Duodenal mucosa (tissue), 2 donors: ENCODE results near the gene UBL3.

Experiments used
- H3K27ac ChIP-seq: one replicate; pipeline ENCODE4 v1.7.0; 2013; ENCODE audit warnings: low read depth, low read length
- H3K27me3 ChIP-seq, 2 donors: one replicate each; pipeline ENCODE4 v1.7.0; 2013; ENCODE audit warnings: low read length in 2 of 2, control low read depth in 1 of 2; ENCODE audit not compliant: insufficient read depth in 2 of 2, control insufficient read depth in 1 of 2
- H3K36me3 ChIP-seq, 2 donors: one replicate each; pipeline ENCODE4 v1.7.0; 2013; ENCODE audit warnings: low read length in 2 of 2, control low read depth in 1 of 2; ENCODE audit not compliant: insufficient read depth in 2 of 2, control insufficient read depth in 1 of 2
- H3K4me1 ChIP-seq, 2 donors: one replicate each; pipeline ENCODE4 v1.7.0; 2013; ENCODE audit warnings: low read length in 2 of 2, control low read depth in 1 of 2; ENCODE audit not compliant: insufficient read depth in 2 of 2, control insufficient read depth in 1 of 2
- H3K4me3 ChIP-seq, 2 donors: one replicate each; pipeline ENCODE4 v1.7.0; 2013; ENCODE audit warnings: low read length in 2 of 2, low read depth in 1 of 2
- H3K9ac ChIP-seq, 2 donors: one replicate each; pipeline ENCODE4 v1.7.0; 2013; ENCODE audit warnings: low read length in 2 of 2, low read depth in 1 of 2
- H3K9me3 ChIP-seq, 2 donors: one replicate each; pipeline ENCODE4 v1.7.0; 2013; ENCODE audit warnings: low read length in 2 of 2, control low read depth in 1 of 2; ENCODE audit not compliant: control insufficient read depth in 1 of 2

The UBL3 gene

GRCh38 chr13:29730253-29730652 is 120.2 kb downstream of the UBL3 start:
- H3K9ac ChIP-seq: no peak overlapping the region
- H3K36me3 ChIP-seq: no peaks in the 10 kb centered on the region
- H3K9me3 ChIP-seq: no peaks in the 10 kb centered on the region
- H3K27me3 ChIP-seq: peaks cover 0 to 7% of the 10 kb centered on the region in 2 donors
- no peak overlapping the region for H3K4me3 ChIP-seq
- H3K4me1 ChIP-seq: no peaks in the 10 kb centered on the region
- no peak overlapping the region for H3K27ac ChIP-seq

GRCh38 chr13:29722415-29722814 is 128.0 kb downstream of the UBL3 start:
- Histone ChIP-seq H3K9ac (no peak overlapping the region), H3K4me3 (no peak overlapping the region), H3K9me3 (no peaks in the 10 kb centered on the region)

GRCh38 chr13:29721766-29722165 is 128.7 kb downstream of the UBL3 start:
- H3K4me3 ChIP-seq: no peak overlapping the region
- H3K36me3 ChIP-seq: no peaks in the 10 kb centered on the region
- H3K27ac ChIP-seq: no peak overlapping the region
- no peaks in the 10 kb centered on the region for H3K4me1 ChIP-seq
- H3K9me3 ChIP-seq: no peaks in the 10 kb centered on the region
- peaks cover 0 to 3% of the 10 kb centered on the region in 2 donors for H3K27me3 ChIP-seq
- no peak overlapping the region for H3K9ac ChIP-seq

More at GRCh38 chr13:29722415-29722814, 128.0 kb downstream of the UBL3 start:
- H3K36me3 ChIP-seq: no peaks in the 10 kb centered on the region
- no peaks in the 10 kb centered on the region for H3K4me1 ChIP-seq
- H3K27ac ChIP-seq: no peak overlapping the region
- peaks cover 0 to 3% of the 10 kb centered on the region in 2 donors for H3K27me3 ChIP-seq

- Histone ChIP-seq H3K4me1 (no peaks in the 10 kb centered on the region), H3K27ac (no peak overlapping the region), H3K9ac (no peak overlapping the region), H3K4me3 (no peak overlapping the region), H3K27me3 (peaks cover 0 to 3% of the 10 kb centered on the region in 2 donors), H3K36me3 (no peaks in the 10 kb centered on the region), H3K9me3 (peaks cover 5 to 8% of the 10 kb centered on the region in 2 donors)
These were observed 131.7 kb downstream of the UBL3 start for GRCh38 chr13:29718694-29719093.

GRCh38 chr13:29716493-29716892 is 133.9 kb downstream of the UBL3 start:
- no peak overlapping the region for H3K9ac ChIP-seq
- no peaks in the 10 kb centered on the region for H3K36me3 ChIP-seq
- no peak overlapping the region for H3K27ac ChIP-seq
- peaks cover 0 to 3% of the 10 kb centered on the region in 2 donors for H3K27me3 ChIP-seq
- H3K4me1 ChIP-seq: peaks cover 7 to 10% of the 10 kb centered on the region in 2 donors
- peaks cover 5 to 8% of the 10 kb centered on the region in 2 donors for H3K9me3 ChIP-seq
- no peak overlapping the region for H3K4me3 ChIP-seq
